ENCODE measurements around the gene PHF14.

GRCh38 chr7:10939237-10939910 lies 34.3 kb upstream of the PHF14 start:
- TF ChIP-seq CTCF (conservative IDR thresholded peaks at IDR 0.05 in 1 of 2, IDR thresholded peaks at IDR 0.05 in 1 of 2; ENCODE audit: extremely low read depth in 1 of 2, insufficient read depth in 1 of 2, low read depth in 1 of 2, low read length in 2 of 2): no peak
- no peak for TF ChIP-seq EZH2 (IDR thresholded peaks at IDR 0.05; ENCODE audit: borderline replicate concordance, low read length)
